ENCODE data around the gene BCKDHA.

- TF ChIP-seq, protein P1, sequence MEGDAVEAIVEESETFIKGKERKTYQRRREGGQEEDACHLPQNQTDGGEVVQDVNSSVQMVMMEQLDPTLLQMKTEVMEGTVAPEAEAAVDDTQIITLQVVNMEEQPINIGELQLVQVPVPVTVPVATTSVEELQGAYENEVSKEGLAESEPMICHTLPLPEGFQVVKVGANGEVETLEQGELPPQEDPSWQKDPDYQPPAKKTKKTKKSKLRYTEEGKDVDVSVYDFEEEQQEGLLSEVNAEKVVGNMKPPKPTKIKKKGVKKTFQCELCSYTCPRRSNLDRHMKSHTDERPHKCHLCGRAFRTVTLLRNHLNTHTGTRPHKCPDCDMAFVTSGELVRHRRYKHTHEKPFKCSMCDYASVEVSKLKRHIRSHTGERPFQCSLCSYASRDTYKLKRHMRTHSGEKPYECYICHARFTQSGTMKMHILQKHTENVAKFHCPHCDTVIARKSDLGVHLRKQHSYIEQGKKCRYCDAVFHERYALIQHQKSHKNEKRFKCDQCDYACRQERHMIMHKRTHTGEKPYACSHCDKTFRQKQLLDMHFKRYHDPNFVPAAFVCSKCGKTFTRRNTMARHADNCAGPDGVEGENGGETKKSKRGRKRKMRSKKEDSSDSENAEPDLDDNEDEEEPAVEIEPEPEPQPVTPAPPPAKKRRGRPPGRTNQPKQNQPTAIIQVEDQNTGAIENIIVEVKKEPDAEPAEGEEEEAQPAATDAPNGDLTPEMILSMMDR (IDR thresholded peaks at IDR 0.05 in 4 of 5, conservative IDR thresholded peaks at IDR 0.05 in 1 of 5), result no peak
- TF ChIP-seq POLR2A (IDR thresholded peaks at IDR 0.05), result no peak
Measured at GRCh38 chr19:41350735-41351338, 46.8 kb upstream of the BCKDHA start.

All from gastrocnemius medialis (tissue), 4 donors.